Stimulated activated naive CD8-positive, alpha-beta T cell treated with anti-CD3 and anti-CD28 coated beads, Interleukin-15, Interleukin-2, amounts not matched to agents 100 ng/mL and 50 ng/mL, for 24 hours (primary cell): ENCODE results near the gene XPO5.
"Not testable (repeated sequence)": the region's sequence is repeated elsewhere in the genome, so short reads cannot be mapped to it uniquely, and the experiment has no call there.

Experiments used
- H3K27ac Mint-ChIP-seq: one replicate; pipeline ENCODE4 v1.8.0; 2021; ENCODE audit warnings: mild to moderate bottlenecking, mixed read lengths
- H3K27me3 Mint-ChIP-seq: one replicate; pipeline ENCODE4 v1.8.0; 2021; ENCODE audit warnings: mixed read lengths
- H3K36me3 Mint-ChIP-seq: one replicate; pipeline ENCODE4 v1.8.0; 2021; ENCODE audit warnings: low read depth, mixed read lengths
- H3K4me1 Mint-ChIP-seq: one replicate; pipeline ENCODE4 v1.8.0; 2021; ENCODE audit warnings: low read depth, mixed read lengths
- H3K4me3 Mint-ChIP-seq: one replicate; pipeline ENCODE4 v1.8.0; 2021; ENCODE audit warnings: mild to moderate bottlenecking, mixed read lengths
- H3K9me3 Mint-ChIP-seq: one replicate; pipeline ENCODE4 v1.8.0; 2021; ENCODE audit warnings: mixed read lengths

The XPO5 gene

DNA sequence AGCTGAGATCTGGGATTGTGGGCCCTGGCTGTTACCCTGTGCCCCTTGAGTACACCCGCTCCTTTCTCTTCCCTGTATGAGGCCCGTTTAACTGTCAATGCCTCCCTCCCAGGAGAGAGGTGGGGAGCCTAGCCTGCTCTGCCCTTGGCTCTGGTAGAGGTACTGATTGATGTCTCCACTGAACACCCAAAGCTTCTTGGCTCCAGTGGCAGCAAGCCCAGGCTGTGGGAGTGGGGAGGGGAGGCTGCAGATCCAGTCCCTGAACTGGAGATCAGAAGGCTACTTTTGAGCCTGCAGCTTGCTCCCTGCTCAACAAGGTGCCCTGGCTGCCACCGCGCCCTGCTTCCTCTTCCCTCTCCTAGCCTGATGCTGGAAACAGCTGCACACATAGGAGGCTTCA is 73.2 kb downstream of the XPO5 start:
- Mint-ChIP-seq H3K27me3 (no peaks in the 10 kb centered on the region), H3K4me1 (no peaks in the 10 kb centered on the region), H3K4me3 (no peak overlapping the region), H3K36me3 (peaks cover 37% of the 10 kb centered on the region), H3K9me3 (no peaks in the 10 kb centered on the region), H3K27ac (no peak overlapping the region)

- no peak overlapping the region for H3K27ac Mint-ChIP-seq
- no peaks in the 10 kb centered on the region for H3K27me3 Mint-ChIP-seq
- H3K36me3 Mint-ChIP-seq, result peaks cover 30% of the 10 kb centered on the region
- H3K4me1 Mint-ChIP-seq, result no peaks in the 10 kb centered on the region
- H3K4me3 Mint-ChIP-seq, result no peak overlapping the region
- H3K9me3 Mint-ChIP-seq, result no peaks in the 10 kb centered on the region
These were observed 74.9 kb downstream of the XPO5 start for GRCh38 chr6:43500921-43501320.

GRCh38 chr6:43499028-43499815 is 76.6 kb downstream of the XPO5 start:
- Mint-ChIP-seq H3K9me3 (no peaks in the 10 kb centered on the region), H3K36me3 (peaks cover 29% of the 10 kb centered on the region), H3K4me1 (peaks cover 10% of the 10 kb centered on the region), H3K27me3 (no peaks in the 10 kb centered on the region), H3K27ac (no peak overlapping the region), H3K4me3 (no peak overlapping the region)

DNA sequence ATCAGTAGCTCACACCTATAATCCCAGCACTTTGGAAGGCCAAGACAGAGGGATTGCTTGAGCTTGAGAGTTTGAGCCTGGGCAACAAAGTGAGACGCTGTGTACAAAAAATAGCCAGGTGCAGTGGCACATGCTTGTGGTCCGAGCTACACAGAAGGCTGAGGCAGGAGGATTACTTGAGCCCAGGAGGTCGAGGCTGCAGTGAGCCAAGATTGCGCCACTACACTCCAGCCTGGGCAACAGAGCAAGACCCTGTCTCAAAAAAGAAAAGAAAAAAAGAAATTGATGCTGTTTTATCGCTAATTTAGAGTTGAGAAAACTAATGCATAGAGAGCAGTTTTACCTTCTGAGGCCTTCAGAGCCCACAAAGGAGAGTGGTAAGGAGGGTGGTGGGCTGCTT is 77.5 kb downstream of the XPO5 start:
- not testable (repeated sequence) for H3K4me3 Mint-ChIP-seq, H3K9me3 Mint-ChIP-seq, H3K27me3 Mint-ChIP-seq, H3K27ac Mint-ChIP-seq
- peaks cover 24% of the 10 kb centered on the region for H3K36me3 Mint-ChIP-seq
- H3K4me1 Mint-ChIP-seq, result peaks cover 16% of the 10 kb centered on the region

DNA sequence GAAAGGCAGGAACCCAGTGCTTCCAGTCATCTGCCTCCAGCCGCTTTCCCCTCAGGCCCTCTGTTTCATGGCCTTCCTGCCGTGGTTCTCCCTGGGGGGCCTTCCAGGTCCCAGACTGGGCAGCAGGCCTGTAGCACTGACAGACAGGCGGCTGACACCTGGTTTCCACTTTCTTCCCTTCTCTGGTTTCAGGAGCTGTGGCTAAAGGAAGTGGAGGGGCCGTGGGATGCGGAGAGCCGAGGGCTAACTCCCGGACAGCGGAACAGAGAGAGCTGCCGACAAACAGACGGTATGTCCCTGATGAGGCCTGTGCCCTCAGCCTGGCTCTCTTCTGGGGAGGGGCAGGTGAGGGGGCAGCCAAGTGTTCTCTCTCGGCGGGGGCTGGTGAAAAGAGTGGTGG is 78.1 kb downstream of the XPO5 start:
- peaks cover 21% of the 10 kb centered on the region for H3K36me3 Mint-ChIP-seq

DNA sequence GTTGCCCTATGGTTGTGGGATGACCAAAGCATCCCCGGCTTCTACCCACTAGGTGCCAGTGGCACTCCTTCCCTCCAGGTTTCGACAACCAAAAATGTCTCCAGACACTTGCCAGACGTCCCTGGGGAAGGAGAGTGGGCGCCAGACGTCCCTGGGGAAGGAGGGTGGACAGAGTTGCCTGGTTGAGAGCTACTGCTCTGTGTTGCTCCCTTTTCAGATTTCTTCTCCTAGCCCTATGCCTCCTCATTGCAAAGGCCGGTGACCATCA is 78.8 kb downstream of the XPO5 start:
- Mint-ChIP-seq H3K4me1 (peaks cover 19% of the 10 kb centered on the region), H3K4me3 (no peak overlapping the region), H3K9me3 (no peaks in the 10 kb centered on the region), H3K27ac (no peak overlapping the region), H3K36me3 (peaks cover 20% of the 10 kb centered on the region), H3K27me3 (no peaks in the 10 kb centered on the region)

More for the DNA sequence above, 78.1 kb downstream of the XPO5 start:
- H3K27ac Mint-ChIP-seq, result no peak overlapping the region
- H3K27me3 Mint-ChIP-seq, result no peaks in the 10 kb centered on the region
- no peak overlapping the region for H3K4me3 Mint-ChIP-seq
- H3K4me1 Mint-ChIP-seq, result peaks cover 19% of the 10 kb centered on the region
- H3K9me3 Mint-ChIP-seq, result no peaks in the 10 kb centered on the region

DNA sequence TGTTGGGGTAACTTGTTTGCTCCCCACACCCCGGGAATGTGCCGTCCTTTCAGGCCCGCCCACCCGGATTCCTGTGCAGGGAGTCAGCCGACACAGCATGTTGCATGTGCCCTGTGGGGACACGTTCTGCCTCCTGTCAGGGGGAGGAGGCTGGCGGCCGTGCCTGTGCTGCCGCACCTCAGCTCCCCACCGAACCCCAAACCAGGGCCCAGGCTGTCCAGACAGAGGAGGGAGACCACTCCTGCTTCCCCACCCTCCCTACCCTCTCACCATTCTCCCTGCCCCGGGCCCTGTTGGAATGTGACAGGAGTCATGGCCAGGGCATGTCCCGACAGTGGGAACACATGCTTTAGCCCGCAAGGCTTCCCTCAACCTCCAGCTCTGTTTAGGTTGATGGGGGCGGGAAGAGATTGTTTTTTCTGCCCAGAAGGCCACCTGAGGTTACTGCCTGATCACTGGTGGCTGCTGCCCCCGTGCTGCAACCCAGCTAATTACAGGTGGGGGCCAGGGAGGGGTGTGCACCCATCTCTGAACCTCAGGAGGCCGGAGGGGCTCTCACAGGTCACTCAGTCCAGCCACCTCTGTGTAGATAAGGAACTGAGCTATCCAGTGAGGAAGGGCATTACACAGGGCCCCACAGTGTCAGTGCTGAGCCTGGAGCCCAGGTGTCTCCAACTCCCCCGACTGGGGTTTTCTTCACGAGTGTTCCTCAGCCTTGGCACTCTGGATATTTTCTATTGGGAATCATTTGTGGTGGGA is 79.3 kb downstream of the XPO5 start:
- H3K36me3 Mint-ChIP-seq, result peaks cover 15% of the 10 kb centered on the region
- no peak overlapping the region for H3K27ac Mint-ChIP-seq
- peaks cover 19% of the 10 kb centered on the region for H3K4me1 Mint-ChIP-seq
- no peaks in the 10 kb centered on the region for H3K9me3 Mint-ChIP-seq
- no peaks in the 10 kb centered on the region for H3K27me3 Mint-ChIP-seq
- no peak overlapping the region for H3K4me3 Mint-ChIP-seq

GRCh38 chr6:43495409-43495941 is 80.4 kb downstream of the XPO5 start:
- Mint-ChIP-seq H3K4me1 (peaks cover 19% of the 10 kb centered on the region), H3K36me3 (peaks cover 7% of the 10 kb centered on the region), H3K9me3 (no peaks in the 10 kb centered on the region), H3K4me3 (no peak overlapping the region), H3K27ac (no peak overlapping the region), H3K27me3 (no peaks in the 10 kb centered on the region)

- no peak overlapping the region for H3K27ac Mint-ChIP-seq
- H3K9me3 Mint-ChIP-seq, result no peaks in the 10 kb centered on the region
- peaks cover 7% of the 10 kb centered on the region for H3K36me3 Mint-ChIP-seq
- H3K4me3 Mint-ChIP-seq, result no peak overlapping the region
- no peaks in the 10 kb centered on the region for H3K27me3 Mint-ChIP-seq
- H3K4me1 Mint-ChIP-seq, result peaks cover 23% of the 10 kb centered on the region
These were observed 81.1 kb downstream of the XPO5 start for GRCh38 chr6:43494766-43495165.

GRCh38 chr6:43494321-43494720 is 81.5 kb downstream of the XPO5 start:
- Mint-ChIP-seq H3K4me3 (no peak overlapping the region), H3K27me3 (no peaks in the 10 kb centered on the region), H3K27ac (no peak overlapping the region), H3K4me1 (peaks cover 23% of the 10 kb centered on the region), H3K36me3 (peaks cover 5% of the 10 kb centered on the region), H3K9me3 (no peaks in the 10 kb centered on the region)

DNA sequence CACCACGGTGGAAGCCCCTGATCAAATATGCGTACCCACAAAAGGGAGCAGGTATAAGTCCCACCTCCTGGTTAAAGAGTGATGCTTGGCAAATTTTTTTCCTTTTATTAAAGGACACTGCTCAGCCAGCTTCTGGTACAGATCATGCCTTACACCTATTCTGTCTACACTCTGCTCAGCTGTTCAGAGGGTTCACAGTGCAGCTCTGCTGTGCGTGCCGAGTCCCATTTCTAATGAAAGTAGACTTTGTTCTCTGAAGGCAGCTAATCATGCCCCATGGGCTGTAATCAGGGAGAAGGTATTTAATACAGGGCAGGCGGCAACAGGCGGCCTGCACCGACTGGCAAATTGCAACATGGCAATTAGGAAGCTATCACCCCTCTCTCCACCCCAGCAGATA is 82.0 kb downstream of the XPO5 start:
- Mint-ChIP-seq H3K4me3 (no peak overlapping the region), H3K27ac (no peak overlapping the region), H3K4me1 (peaks cover 23% of the 10 kb centered on the region), H3K36me3 (peaks cover 9% of the 10 kb centered on the region), H3K9me3 (no peaks in the 10 kb centered on the region), H3K27me3 (no peaks in the 10 kb centered on the region)

GRCh38 chr6:43493230-43493629 is 82.6 kb downstream of the XPO5 start:
- no peak overlapping the region for H3K27ac Mint-ChIP-seq
- no peaks in the 10 kb centered on the region for H3K27me3 Mint-ChIP-seq
- no peak overlapping the region for H3K4me3 Mint-ChIP-seq
- peaks cover 23% of the 10 kb centered on the region for H3K4me1 Mint-ChIP-seq
- no peaks in the 10 kb centered on the region for H3K9me3 Mint-ChIP-seq
- H3K36me3 Mint-ChIP-seq, result peaks cover 9% of the 10 kb centered on the region

- Mint-ChIP-seq H3K4me3 (no peak overlapping the region), H3K4me1 (peaks cover 23% of the 10 kb centered on the region), H3K27me3 (no peaks in the 10 kb centered on the region), H3K36me3 (peaks cover 9% of the 10 kb centered on the region), H3K9me3 (no peaks in the 10 kb centered on the region), H3K27ac (no peak overlapping the region)
These were observed 83.2 kb downstream of the XPO5 start for GRCh38 chr6:43492673-43493072.

DNA sequence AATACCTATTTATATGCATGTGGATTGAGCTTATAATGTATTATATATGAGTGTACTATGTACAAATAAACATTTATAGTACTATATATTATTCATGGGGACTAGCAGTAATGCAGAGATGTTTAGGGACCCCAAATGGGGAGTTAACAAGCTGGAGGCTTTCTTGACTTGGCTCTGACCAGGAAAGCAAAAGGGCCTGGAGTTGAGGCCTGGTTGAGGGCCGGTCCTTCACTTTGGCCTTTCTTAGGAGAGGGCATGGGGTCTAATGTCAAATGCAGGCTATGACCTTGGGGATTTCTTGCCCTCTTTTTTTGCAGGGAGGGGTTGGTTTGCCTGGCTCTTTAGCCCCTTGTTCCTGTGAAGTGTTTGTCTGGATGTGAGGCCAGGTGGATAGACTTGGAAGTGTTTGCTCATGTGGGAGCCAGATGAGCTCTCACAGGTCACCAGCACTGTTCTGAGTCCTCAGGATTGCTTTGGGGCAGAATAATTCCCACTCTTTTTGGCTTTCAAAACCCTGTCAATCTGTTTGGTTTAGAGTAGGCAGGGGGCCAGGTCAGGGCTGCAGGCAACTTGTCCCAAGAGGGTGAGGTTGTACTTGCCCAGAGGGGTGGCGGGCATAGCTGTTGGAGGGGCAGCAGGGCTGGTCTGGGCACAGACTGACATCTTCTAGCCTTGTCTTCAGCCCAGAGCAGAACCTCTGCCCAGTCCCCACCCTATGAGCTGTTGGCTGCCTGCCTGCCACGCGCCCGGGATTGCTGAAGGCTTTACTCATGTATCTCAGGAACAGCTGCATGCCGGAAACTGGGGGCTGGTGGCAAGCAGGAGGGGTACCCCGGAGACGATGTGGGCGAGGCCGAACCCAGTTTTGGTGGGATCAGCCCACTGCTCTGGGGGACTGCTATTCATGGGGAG is 83.8 kb downstream of the XPO5 start:
- no peaks in the 10 kb centered on the region for H3K9me3 Mint-ChIP-seq

GRCh38 chr6:43490523-43490939 is 85.3 kb downstream of the XPO5 start:
- Mint-ChIP-seq H3K4me3 (no peak overlapping the region), H3K4me1 (peaks cover 23% of the 10 kb centered on the region), H3K27ac (no peak overlapping the region), H3K36me3 (peaks cover 14% of the 10 kb centered on the region), H3K27me3 (no peaks in the 10 kb centered on the region), H3K9me3 (no peaks in the 10 kb centered on the region)

More for the DNA sequence above, 83.8 kb downstream of the XPO5 start:
- no peaks in the 10 kb centered on the region for H3K27me3 Mint-ChIP-seq
- H3K4me1 Mint-ChIP-seq, result peaks cover 23% of the 10 kb centered on the region
- no peak overlapping the region for H3K27ac Mint-ChIP-seq
- no peak overlapping the region for H3K4me3 Mint-ChIP-seq
- H3K36me3 Mint-ChIP-seq, result peaks cover 9% of the 10 kb centered on the region
